AML-193 (cell line): ENCODE data around the gene FILIP1L.
A peak's percentile ranks its signal among the peaks of the same experiment; 100 is the strongest.

ENCODE experiments used
- DNase-seq, 2 experiments: peaks; one replicate each; lab custom pipeline; 2025; lab: John Stamatoyannopoulos, UW

Gene FILIP1L

GRCh38 chr3:100125161-100125938, 11.0 kb upstream of the FILIP1L start:
- no peak for DNase-seq

GRCh38 chr3:100124201-100124761, 10.0 kb upstream of the FILIP1L start:
- DNase-seq = no peak

GRCh38 chr3:100123112-100123511, 8.8 kb upstream of the FILIP1L start:
- DNase-seq = no peak

GRCh38 chr3:100122321-100122720, 8.0 kb upstream of the FILIP1L start:
- no peak for DNase-seq

GRCh38 chr3:100120693-100121092, 6.4 kb upstream of the FILIP1L start:
- DNase-seq = no peak

- no peak for DNase-seq
These were observed 5.7 kb upstream of the FILIP1L start for GRCh38 chr3:100120012-100120411.

GRCh38 chr3:100117093-100117492, 2.8 kb upstream of the FILIP1L start:
- no peak for DNase-seq

GRCh38 chr3:100113723-100114412, 433 bp downstream of the FILIP1L start:
- DNase-seq = peak; percentile 90 to 92

GRCh38 chr3:100111728-100112127, 2.6 kb downstream of the FILIP1L start:
- no peak for DNase-seq

GRCh38 chr3:100110162-100110561, 4.1 kb downstream of the FILIP1L start:
- DNase-seq = no peak

- peak; percentile 37 to 45 for DNase-seq
These were observed 5.7 kb downstream of the FILIP1L start for GRCh38 chr3:100108464-100109079.

- DNase-seq = no peak
These were observed 7.0 kb downstream of the FILIP1L start for GRCh38 chr3:100107221-100107814.

GRCh38 chr3:100106531-100107141, 7.7 kb downstream of the FILIP1L start:
- DNase-seq = no peak

GRCh38 chr3:100106094-100106493, 8.2 kb downstream of the FILIP1L start:
- no peak for DNase-seq

GRCh38 chr3:100105501-100105900, 8.8 kb downstream of the FILIP1L start:
- DNase-seq = peak; percentile 22 to 42

GRCh38 chr3:100104817-100105413, 9.4 kb downstream of the FILIP1L start:
- no peak for DNase-seq

GRCh38 chr3:100104442-100104798, 9.9 kb downstream of the FILIP1L start:
- DNase-seq = no peak

- DNase-seq = no peak
These were observed 10.5 kb downstream of the FILIP1L start for GRCh38 chr3:100103558-100104441.

GRCh38 chr3:100102757-100103156, 11.5 kb downstream of the FILIP1L start:
- DNase-seq = no peak

GRCh38 chr3:100100425-100100824, 13.9 kb downstream of the FILIP1L start:
- DNase-seq = no peak
